ENCODE data around the gene CNRIP1. TPM values are rescaled to one million over a fixed set of nuclear protein-coding genes. Genes with fewer than 3 reads are reported as not detected.
A peak's percentile ranks its signal among the peaks of the same experiment; 100 is the strongest.

Gene CNRIP1
- total and polyA plus RNA-seq, 2 donors from 2014 or later, result 8.7 to 14.1 TPM

GRCh38 chr2:68292108-68292710, 27.5 kb downstream of the CNRIP1 start:
- Histone ChIP-seq H3K4me3 (ENCODE audit: low read length in 3 of 3) (no peak overlapping the region), H3K36me3 (ENCODE audit: control insufficient read depth in 2 of 3, insufficient read depth in 3 of 3, low read length in 3 of 3) (no peaks in the 10 kb centered on the region), H3K9ac (ENCODE audit: low read length in 3 of 3) (no peak overlapping the region), H3K27ac (ENCODE audit: low read depth in 2 of 2, low read length in 2 of 2) (no peak overlapping the region), H3K27me3 (ENCODE audit: control insufficient read depth, insufficient read depth, low read length) (no peaks in the 10 kb centered on the region), H3K9me3 (ENCODE audit: control insufficient read depth in 2 of 3, insufficient read depth in 1 of 3, low read length in 3 of 3) (no peaks in the 10 kb centered on the region), H3K4me1 (ENCODE audit: control insufficient read depth in 2 of 3, insufficient read depth in 2 of 3, low read depth in 1 of 3, low read length in 3 of 3) (peaks cover 0 to 5% (median 4%) of the 10 kb centered on the region in 3 donors)
- FAIRE-seq (no peak), DNase-seq (peak in 2 of 5 donors; percentile 21 to 46)
- intact Hi-C loops (cut with DNase I), result no loop called here
- TF ChIP-seq CTCF (IDR thresholded peaks at IDR 0.05; ENCODE audit: borderline replicate concordance, extremely low read depth, insufficient read depth), result peak; percentile 78

GRCh38 chr2:68291314-68291713, 28.4 kb downstream of the CNRIP1 start:
- intact Hi-C loops (cut with DNase I), result no loop called here
- H3K36me3 ChIP-seq (ENCODE audit: control insufficient read depth in 2 of 3, insufficient read depth in 3 of 3, low read length in 3 of 3), result no peaks in the 10 kb centered on the region
- FAIRE-seq (no peak), DNase-seq (no peak)
- H3K4me1 ChIP-seq (ENCODE audit: control insufficient read depth in 2 of 3, insufficient read depth in 2 of 3, low read depth in 1 of 3, low read length in 3 of 3), result peaks cover 0 to 5% (median 4%) of the 10 kb centered on the region in 3 donors
- no peak overlapping the region for H3K9ac ChIP-seq (ENCODE audit: low read length in 3 of 3)
- no peak for TF ChIP-seq CTCF (IDR thresholded peaks at IDR 0.05; ENCODE audit: borderline replicate concordance, extremely low read depth, insufficient read depth)
- H3K4me3 ChIP-seq (ENCODE audit: low read length in 3 of 3), result no peak overlapping the region
- H3K27me3 ChIP-seq (ENCODE audit: control insufficient read depth, insufficient read depth, low read length), result no peaks in the 10 kb centered on the region
- H3K27ac ChIP-seq (ENCODE audit: low read depth in 2 of 2, low read length in 2 of 2), result no peak overlapping the region
- no peaks in the 10 kb centered on the region for H3K9me3 ChIP-seq (ENCODE audit: control insufficient read depth in 2 of 3, insufficient read depth in 1 of 3, low read length in 3 of 3)

- Histone ChIP-seq H3K9ac (ENCODE audit: low read length in 3 of 3) (no peak overlapping the region), H3K36me3 (ENCODE audit: control insufficient read depth in 2 of 3, insufficient read depth in 3 of 3, low read length in 3 of 3) (no peaks in the 10 kb centered on the region), H3K9me3 (ENCODE audit: control insufficient read depth in 2 of 3, insufficient read depth in 1 of 3, low read length in 3 of 3) (no peaks in the 10 kb centered on the region), H3K4me1 (ENCODE audit: control insufficient read depth in 2 of 3, insufficient read depth in 2 of 3, low read depth in 1 of 3, low read length in 3 of 3) (peaks cover 0 to 5% (median 4%) of the 10 kb centered on the region in 3 donors), H3K4me3 (ENCODE audit: low read length in 3 of 3) (no peak overlapping the region), H3K27ac (ENCODE audit: low read depth in 2 of 2, low read length in 2 of 2) (no peak overlapping the region), H3K27me3 (ENCODE audit: control insufficient read depth, insufficient read depth, low read length) (no peaks in the 10 kb centered on the region)
- no peak for TF ChIP-seq CTCF (IDR thresholded peaks at IDR 0.05; ENCODE audit: borderline replicate concordance, extremely low read depth, insufficient read depth)
- DNase-seq (no peak), FAIRE-seq (no peak)
- intact Hi-C loops (cut with DNase I), result no loop called here
Measured at GRCh38 chr2:68290901-68291300, 28.8 kb downstream of the CNRIP1 start.
